RCC 7860 (cell line): Measurements from ENCODE around the gene GPC2.
"Not testable (repeated sequence)": the region's sequence is repeated elsewhere in the genome, so short reads cannot be mapped to it uniquely, and the experiment has no call there.

Experiments
- DNase-seq: peaks from one replicate; pipeline ENCODE4 v3.0.0-alpha.2; 2015; ENCODE audit warnings: low spot score
- FAIRE-seq: peaks from 2 replicates; lab custom pipeline; 2012; peaks lifted over from hg19 to GRCh38; lab: Jason Lieb, UNC

GPC2 gene

GRCh38 chr7:100208911-100209408, 31.8 kb upstream of the GPC2 start:
- DNase-seq: no peak
- no peak for FAIRE-seq

- FAIRE-seq (no peak), DNase-seq (no peak)
Observed at GRCh38 chr7:100204454-100204853, 27.3 kb upstream of the GPC2 start.

GRCh38 chr7:100200693-100201092, 23.5 kb upstream of the GPC2 start:
- DNase-seq: no peak
- FAIRE-seq: no peak

GRCh38 chr7:100198266-100198665, 21.1 kb upstream of the GPC2 start:
- no peak for FAIRE-seq
- DNase-seq: no peak

GRCh38 chr7:100195901-100196322, 18.7 kb upstream of the GPC2 start:
- not testable (repeated sequence) for FAIRE-seq, DNase-seq

GRCh38 chr7:100195222-100195621, 18.0 kb upstream of the GPC2 start:
- DNase-seq (no peak), FAIRE-seq (no peak)

- no peak for DNase-seq
- no peak for FAIRE-seq
Observed at GRCh38 chr7:100192969-100193368, 15.8 kb upstream of the GPC2 start.

- not testable (repeated sequence) for DNase-seq, FAIRE-seq
Observed at GRCh38 chr7:100192281-100192862, 15.2 kb upstream of the GPC2 start.

- FAIRE-seq (no peak), DNase-seq (no peak)
Observed at GRCh38 chr7:100191775-100192174, 14.6 kb upstream of the GPC2 start.

GRCh38 chr7:100190048-100190711, 13.0 kb upstream of the GPC2 start:
- FAIRE-seq (peak; percentile 74), DNase-seq (peak; percentile 21)

- DNase-seq: no peak
- no peak for FAIRE-seq
Observed at GRCh38 chr7:100189061-100189460, 11.9 kb upstream of the GPC2 start.

- no peak for FAIRE-seq
- DNase-seq: no peak
Observed at GRCh38 chr7:100185726-100186125, 8.5 kb upstream of the GPC2 start.

- not testable (repeated sequence) for FAIRE-seq
Observed at GRCh38 chr7:100183090-100183489, 5.9 kb upstream of the GPC2 start.

GRCh38 chr7:100182616-100183015, 5.4 kb upstream of the GPC2 start:
- FAIRE-seq, DNase-seq: not testable (repeated sequence)

More at GRCh38 chr7:100183090-100183489, 5.9 kb upstream of the GPC2 start:
- DNase-seq: not testable (repeated sequence)

GRCh38 chr7:100180084-100180483, 2.9 kb upstream of the GPC2 start:
- DNase-seq, FAIRE-seq: not testable (repeated sequence)

GRCh38 chr7:100176096-100177044, 811 bp downstream of the GPC2 start:
- DNase-seq (no peak), FAIRE-seq (no peak)

GRCh38 chr7:100175296-100175935, 1.8 kb downstream of the GPC2 start:
- DNase-seq: no peak
- FAIRE-seq: no peak

- FAIRE-seq: no peak
- DNase-seq: no peak
Observed at GRCh38 chr7:100174582-100174981, 2.6 kb downstream of the GPC2 start.

GRCh38 chr7:100173806-100174495, 3.2 kb downstream of the GPC2 start:
- no peak for FAIRE-seq
- no peak for DNase-seq

GRCh38 chr7:100171840-100172239, 5.3 kb downstream of the GPC2 start:
- no peak for DNase-seq
- FAIRE-seq: no peak
